HG03565 (cell line): ENCODE data around the gene HOXC10.

Experiments used
- ATAC-seq: cut with Tn5 transposase; IDR thresholded peaks from one replicate; pipeline ENCODE4 v1.9.1; 2021; ENCODE audit warnings: mild to moderate bottlenecking, moderate library complexity; ENCODE audit not compliant: unreplicated experiment

HOXC10 gene

GRCh38 chr12:53990311-53991076 lies 5.5 kb downstream of the HOXC10 start:
- no peak for ATAC-seq

- ATAC-seq, result no peak
Measured at GRCh38 chr12:53991077-53991460, 6.1 kb downstream of the HOXC10 start.

- ATAC-seq, result no peak
Measured at GRCh38 chr12:53992377-53992889, 7.5 kb downstream of the HOXC10 start.

DNA sequence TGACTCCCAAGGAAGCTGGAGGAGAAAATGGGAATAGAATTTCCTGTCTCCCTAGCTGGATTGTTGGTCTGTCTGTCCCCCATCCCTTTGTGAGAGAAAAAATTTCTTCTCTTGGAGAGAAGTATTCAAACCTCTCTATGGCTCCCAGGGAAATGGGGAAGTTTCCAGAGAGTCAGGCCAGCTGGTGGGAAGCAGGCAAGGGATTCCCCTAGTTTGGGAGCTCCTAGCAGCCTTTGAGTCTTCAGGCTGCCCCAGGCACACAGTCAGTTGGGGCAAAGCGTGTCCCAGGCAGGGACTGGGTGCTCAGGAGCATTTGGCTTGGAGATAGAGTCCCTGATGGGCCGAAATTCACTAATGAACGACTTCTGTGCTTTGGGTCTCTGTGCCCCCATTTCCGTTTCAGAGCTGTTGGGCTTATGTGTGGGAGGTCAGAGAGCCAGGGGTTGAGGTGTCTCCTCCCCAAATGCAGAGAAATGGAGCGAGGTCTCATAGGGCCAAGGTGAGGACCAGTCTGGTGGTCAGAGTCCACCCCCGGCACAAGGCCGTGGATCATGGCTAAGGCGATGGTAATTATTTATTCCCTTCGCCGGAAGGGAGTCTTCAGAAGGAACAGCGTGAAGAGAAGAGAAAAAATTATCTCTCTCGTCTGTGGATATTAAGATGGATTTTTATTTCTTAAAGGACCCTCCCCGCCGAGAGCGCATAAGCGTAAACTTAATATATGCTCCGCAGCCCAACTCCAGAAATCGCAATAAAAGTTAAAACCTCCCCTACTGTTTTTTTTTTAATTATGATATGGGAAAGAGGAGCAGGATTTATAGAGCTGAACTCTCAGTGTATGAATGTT lies 8.4 kb downstream of the HOXC10 start:
- ATAC-seq, result no peak

GRCh38 chr12:53994009-53994263 lies 9.0 kb downstream of the HOXC10 start:
- ATAC-seq, result no peak

DNA sequence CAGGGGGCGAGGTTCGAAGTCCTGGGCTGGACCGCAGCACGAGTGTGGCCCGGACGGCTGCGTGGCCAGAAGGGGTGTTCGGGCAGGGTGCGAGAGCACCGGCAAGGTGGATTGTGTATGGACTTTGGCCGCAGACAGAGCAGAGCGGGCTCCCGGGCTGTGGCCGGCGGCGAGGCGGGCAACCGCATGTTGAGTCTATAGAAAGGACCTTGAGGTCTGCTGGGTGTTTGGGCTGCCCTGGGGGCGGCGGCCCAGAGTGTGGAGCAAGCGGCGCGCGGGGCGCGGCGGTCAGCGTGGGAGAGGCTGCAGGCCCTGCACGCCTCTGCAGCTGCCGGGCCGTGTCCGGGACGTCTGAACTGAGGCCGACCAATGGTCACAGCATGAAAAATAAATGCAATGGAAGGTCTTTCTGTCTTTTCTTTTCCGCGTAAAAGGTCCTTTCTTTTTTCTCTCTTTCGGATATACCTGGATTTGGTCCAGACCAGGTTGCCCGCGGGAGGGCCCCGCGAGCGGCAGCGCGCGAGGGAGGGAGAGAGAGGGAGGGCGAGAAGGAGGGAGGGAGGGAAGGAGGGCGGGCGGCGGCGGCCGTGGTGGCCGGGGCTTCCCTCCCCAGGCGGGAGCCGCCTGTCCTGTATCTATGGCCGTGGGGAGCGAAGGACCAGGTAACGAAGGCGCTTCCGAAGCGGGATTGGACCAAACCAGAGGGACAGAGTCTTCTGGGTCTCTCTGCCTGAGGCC lies 9.5 kb downstream of the HOXC10 start:
- no peak for ATAC-seq

GRCh38 chr12:53995002-53995377 lies 10.0 kb downstream of the HOXC10 start:
- no peak for ATAC-seq

- no peak for ATAC-seq
Measured at GRCh38 chr12:53995378-53996239, 10.7 kb downstream of the HOXC10 start.

DNA sequence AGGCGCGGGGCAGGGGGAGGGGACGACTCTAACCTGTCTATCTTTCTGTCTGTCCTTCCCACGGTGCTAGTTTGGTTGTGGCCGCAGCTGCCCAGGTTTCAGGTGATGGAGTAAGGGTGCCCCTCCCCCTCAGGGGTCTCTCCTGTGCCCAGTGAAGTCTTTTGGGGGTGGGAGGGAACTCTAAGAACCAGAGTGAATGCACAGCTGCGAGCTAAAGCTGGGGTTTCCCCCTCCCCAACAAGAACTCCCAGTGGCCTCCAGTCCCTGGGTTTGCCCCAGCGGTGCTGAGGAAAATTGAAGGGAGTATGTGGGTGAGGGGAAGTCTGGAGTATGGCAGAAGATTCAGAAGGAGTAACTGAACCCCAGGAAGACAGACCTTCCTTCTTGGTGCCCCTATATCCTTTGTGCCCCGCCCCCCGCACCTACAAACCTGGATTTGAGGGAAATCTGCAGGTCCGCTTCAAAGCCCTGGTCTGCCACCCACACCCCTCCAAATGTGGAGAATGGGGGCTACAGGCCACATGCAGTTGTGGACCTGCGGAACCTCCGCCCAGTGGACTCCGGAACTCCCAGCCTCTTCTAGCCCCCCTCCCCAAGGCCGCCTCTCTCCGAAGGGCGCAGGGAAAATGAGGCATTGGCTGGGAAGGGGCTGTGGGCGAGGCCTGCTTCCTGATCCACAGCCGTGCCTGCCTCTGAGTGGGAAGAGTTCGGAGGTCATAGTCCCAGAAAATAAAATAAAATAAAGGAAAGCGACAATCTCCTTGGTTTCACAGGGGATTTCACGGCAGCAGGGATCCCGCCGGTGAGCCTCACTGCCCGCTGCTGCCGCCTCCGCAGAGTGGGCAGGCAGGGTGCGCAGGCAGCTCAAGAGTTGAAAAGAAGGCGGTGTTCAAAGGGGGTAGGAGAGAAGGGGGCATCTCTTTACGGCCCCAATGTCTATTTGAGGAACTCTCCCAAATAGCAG lies 11.6 kb downstream of the HOXC10 start:
- no peak for ATAC-seq

- ATAC-seq, result no peak
Measured at GRCh38 chr12:53997204-53998109, 12.5 kb downstream of the HOXC10 start.

GRCh38 chr12:53998110-53998899 lies 13.4 kb downstream of the HOXC10 start:
- no peak for ATAC-seq

DNA sequence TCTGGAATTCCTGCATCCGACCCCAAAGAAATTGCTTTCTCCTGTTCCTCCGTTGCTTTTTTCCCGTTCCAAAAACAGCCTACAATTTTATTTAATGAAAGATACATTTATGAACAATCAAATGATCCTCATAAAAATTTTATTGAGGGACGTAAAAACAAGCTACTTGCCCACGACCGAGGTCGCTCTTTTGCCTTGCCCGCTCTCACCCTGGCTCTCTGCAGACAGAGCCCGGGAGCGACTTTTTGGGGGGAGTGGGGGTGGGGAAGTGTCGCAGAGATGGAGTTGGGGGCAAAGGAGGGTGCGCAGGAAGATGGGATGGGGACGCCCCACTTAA lies 13.9 kb downstream of the HOXC10 start:
- ATAC-seq, result no peak

DNA sequence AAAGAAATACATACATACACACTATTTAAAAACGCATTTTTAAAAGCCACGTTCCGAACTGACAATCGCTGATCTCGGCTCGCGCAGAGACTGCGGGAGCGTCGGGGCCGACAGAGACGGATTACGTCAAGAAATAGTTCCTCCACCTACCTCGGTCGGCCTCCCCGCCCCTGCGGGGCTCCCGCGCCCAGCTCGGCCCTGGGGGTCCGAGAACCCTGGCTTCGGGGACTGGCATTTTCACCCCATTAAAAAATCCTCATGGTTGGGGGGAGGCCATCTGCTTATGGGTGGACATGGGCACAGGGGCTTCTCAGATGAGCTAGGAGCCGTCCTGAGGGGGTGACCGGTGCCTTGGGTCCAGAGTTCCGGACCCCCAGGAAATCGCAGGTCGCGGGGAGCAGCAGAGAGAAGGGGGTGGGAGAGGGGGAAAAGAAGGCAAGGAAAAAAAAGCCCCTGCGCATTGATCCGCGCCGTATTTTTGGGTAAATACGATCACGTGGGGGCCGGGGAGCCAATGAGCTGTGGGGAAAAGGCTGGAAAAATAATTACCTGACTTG lies 14.7 kb downstream of the HOXC10 start:
- no peak for ATAC-seq

GRCh38 chr12:54000116-54001114 lies 15.5 kb downstream of the HOXC10 start, which contains the start of gene HOXC9:
TSS of gene HOXC9 (plus strand) at chr12:54000161. CDS start at chr12:54000189, 28 bp downstream.
- ATAC-seq, result no peak

DNA sequence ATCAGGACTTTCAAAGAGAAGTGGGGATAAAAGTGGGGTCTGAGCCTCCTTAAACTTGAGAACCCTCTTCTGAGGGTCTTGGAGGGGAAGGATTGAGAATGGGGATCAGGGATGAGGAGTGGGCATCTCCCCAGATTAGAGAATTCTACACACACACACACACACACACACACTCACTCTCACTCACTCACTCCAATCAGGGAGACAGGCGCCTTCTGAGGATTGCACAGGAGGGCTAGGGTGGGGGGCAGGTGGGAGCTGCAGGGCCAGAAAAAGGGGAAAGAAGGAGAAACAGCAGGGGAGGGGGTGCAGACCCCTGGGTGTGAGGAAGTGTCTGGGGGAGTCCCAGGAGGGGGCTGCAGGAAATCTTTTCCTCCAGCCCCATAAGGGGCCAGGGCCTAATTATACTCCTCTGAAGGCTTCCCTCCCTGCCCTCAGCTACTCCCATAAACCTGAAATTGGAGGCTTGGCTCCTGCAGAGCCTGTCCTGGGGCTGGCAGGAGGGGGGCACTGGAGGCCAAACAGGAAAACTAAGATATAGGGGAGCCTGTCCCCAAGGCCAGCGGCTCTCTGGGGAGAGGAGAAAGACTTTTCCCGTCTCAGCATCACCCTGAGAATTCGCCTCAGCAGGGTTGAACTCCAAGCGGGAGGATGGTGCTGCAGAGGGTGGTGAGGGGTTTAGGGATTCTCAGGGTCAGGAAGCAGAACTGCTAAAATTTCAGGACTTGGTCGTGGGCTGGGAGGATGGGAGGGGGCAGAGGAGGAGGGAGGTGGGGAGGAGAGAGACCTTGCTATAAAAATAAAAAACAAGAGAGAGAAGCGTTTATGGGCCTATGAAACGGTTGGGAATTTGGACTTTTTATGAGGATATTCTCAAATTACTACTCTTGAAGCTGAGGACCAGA lies 16.6 kb downstream of the HOXC10 start:
- ATAC-seq, result no peak
